Endothelial cell of umbilical vein (primary cell): ENCODE measurements around the gene TTI1.

Experiments used
- CTCF ChIP-seq, 2 donors: IDR thresholded peaks; 1 replicate in 1 of 2; 2 replicates in 1 of 2; pipeline ENCODE4 v1.5.1; 2011; ENCODE audit warnings: low read length in 2 of 2, mild to moderate bottlenecking in 2 of 2, moderate library complexity in 2 of 2, control low read depth in 1 of 2, inconsistent platforms in 1 of 2, low read depth in 1 of 2; ENCODE audit not compliant: insufficient read depth in 1 of 2; ENCODE audit errors: extremely low read depth in 1 of 2
- EZH2 ChIP-seq: IDR thresholded peaks from 2 replicates; pipeline ENCODE4 v1.6.1; 2012; ENCODE audit warnings: borderline replicate concordance, low read depth, mild to moderate bottlenecking, moderate library complexity, low read length, inconsistent platforms; ENCODE audit not compliant: severe bottlenecking
- POLR2AphosphoS5 ChIP-seq: IDR thresholded peaks from 2 replicates; pipeline ENCODE4 v1.6.1; 2012; ENCODE audit warnings: low read depth, mild to moderate bottlenecking, control low read depth, low read length, moderate library complexity; ENCODE audit not compliant: insufficient read depth

DNA sequence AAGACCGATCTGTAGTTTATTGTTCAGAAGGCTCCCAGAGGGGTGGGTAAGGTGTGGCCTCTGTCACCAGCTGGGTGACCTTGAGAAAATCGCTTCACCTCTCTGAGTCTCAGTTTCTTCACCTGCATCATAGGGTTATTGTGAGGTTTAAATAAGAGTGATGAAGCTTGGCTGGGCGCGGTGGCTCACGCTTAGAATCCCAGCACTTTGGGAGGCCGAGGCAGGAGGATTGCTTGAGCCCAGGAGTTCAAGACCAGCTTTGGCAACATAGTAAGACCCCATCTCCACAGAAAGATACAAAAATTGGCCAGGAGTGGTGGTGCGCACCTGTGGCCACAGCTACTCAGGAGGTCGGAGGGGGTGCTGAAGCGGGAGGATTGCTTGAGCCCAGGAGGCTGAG lies 94.3 kb downstream of the TTI1 start:
- TF ChIP-seq CTCF (IDR thresholded peaks at IDR 0.05; ENCODE audit: extremely low read depth in 1 of 2, insufficient read depth in 1 of 2, low read depth in 1 of 2, low read length in 2 of 2) (no peak), EZH2 (no peak), POLR2AphosphoS5 (no peak)
